HG02840 (cell line): ENCODE measurements around the gene KMT2A.
"Not testable (repeated sequence)": the region's sequence is repeated elsewhere in the genome, so short reads cannot be mapped to it uniquely, and the experiment has no call there.

ENCODE experiments used
- ATAC-seq: cut with Tn5 transposase; IDR thresholded peaks from one replicate; pipeline ENCODE4 v1.9.1; 2021; ENCODE audit warnings: mild to moderate bottlenecking, moderate library complexity, moderate number of reproducible peaks; ENCODE audit not compliant: unreplicated experiment, low FRiP score

The KMT2A gene

GRCh38 chr11:118435893-118436624 is at the start of gene KMT2A:
Gene KMT2A, plus strand, starts transcription at chr11:118436492. Its CDS starts 21 bp downstream, at chr11:118436513.
- peak; percentile 58 for ATAC-seq

- no peak for ATAC-seq
Measured at GRCh38 chr11:118396097-118396501, 40.2 kb upstream of the KMT2A start.

GRCh38 chr11:118397448-118397847 is 38.8 kb upstream of the KMT2A start:
- no peak for ATAC-seq

GRCh38 chr11:118398791-118399559 is 37.3 kb upstream of the KMT2A start:
- no peak for ATAC-seq

GRCh38 chr11:118401151-118401879 is 35.0 kb upstream of the KMT2A start, which contains the start of gene ATP5MG:
Gene ATP5MG, plus strand, starts transcription at chr11:118401606. Its CDS starts 60 bp downstream, at chr11:118401666.
- ATAC-seq, result peak; percentile 54

- peak; percentile 16 for ATAC-seq
Measured at GRCh38 chr11:118401880-118402590, 34.3 kb upstream of the KMT2A start.

GRCh38 chr11:118402594-118402993 is 33.7 kb upstream of the KMT2A start:
- ATAC-seq, result not testable (repeated sequence)

GRCh38 chr11:118406599-118407166 is 29.6 kb upstream of the KMT2A start:
- ATAC-seq, result no peak

- ATAC-seq, result no peak
Measured at GRCh38 chr11:118410055-118410745, 26.1 kb upstream of the KMT2A start.

- no peak for ATAC-seq
Measured at GRCh38 chr11:118411530-118411929, 24.8 kb upstream of the KMT2A start.

GRCh38 chr11:118412921-118413320 is 23.4 kb upstream of the KMT2A start:
- ATAC-seq, result no peak

- ATAC-seq, result no peak
Measured at GRCh38 chr11:118415062-118415738, 21.1 kb upstream of the KMT2A start.

GRCh38 chr11:118415739-118416068 is 20.6 kb upstream of the KMT2A start:
- no peak for ATAC-seq

- ATAC-seq, result not testable (repeated sequence)
Measured at GRCh38 chr11:118416900-118417299, 19.4 kb upstream of the KMT2A start.

- ATAC-seq, result no peak
Measured at GRCh38 chr11:118417801-118418200, 18.5 kb upstream of the KMT2A start.

GRCh38 chr11:118418766-118419165 is 17.5 kb upstream of the KMT2A start:
- ATAC-seq, result no peak

GRCh38 chr11:118427707-118428106 is 8.6 kb upstream of the KMT2A start:
- ATAC-seq, result no peak

- ATAC-seq, result no peak
Measured at GRCh38 chr11:118430956-118431355, 5.3 kb upstream of the KMT2A start.

GRCh38 chr11:118434123-118434552 is 2.2 kb upstream of the KMT2A start:
- ATAC-seq, result no peak
